Measurements from ENCODE around the gene STRBP. TPM values are rescaled to one million over a fixed set of nuclear protein-coding genes. Genes with fewer than 3 reads are reported as not detected.

STRBP gene
- total RNA-seq, 2 donors from 2014 or later = 11.1 to 15.4 TPM

- H3K27me3 Mint-ChIP-seq = no peaks in the 10 kb centered on the region
- H3K4me1 Mint-ChIP-seq = no peaks in the 10 kb centered on the region
- DNase-seq (no peak), ATAC-seq (no peak)
- H3K27ac Mint-ChIP-seq = no peak overlapping the region
- H3K36me3 Mint-ChIP-seq (ENCODE audit: low read depth) = peaks cover 4% of the 10 kb centered on the region
- H3K4me3 Mint-ChIP-seq = no peak overlapping the region
- no peaks in the 10 kb centered on the region for H3K9me3 ChIP-seq (ENCODE audit: control insufficient read depth, low read length, poor library complexity, severe bottlenecking)
Measured at GRCh38 chr9:123162791-123163345, 105.5 kb downstream of the STRBP start.

GRCh38 chr9:123162360-123162759 is 106.0 kb downstream of the STRBP start:
- H3K27ac Mint-ChIP-seq = no peak overlapping the region
- DNase-seq (no peak), ATAC-seq (no peak)
- peaks cover 5% of the 10 kb centered on the region for H3K36me3 Mint-ChIP-seq (ENCODE audit: low read depth)
- H3K27me3 Mint-ChIP-seq = no peaks in the 10 kb centered on the region
- no peaks in the 10 kb centered on the region for H3K9me3 ChIP-seq (ENCODE audit: control insufficient read depth, low read length, poor library complexity, severe bottlenecking)
- no peak overlapping the region for H3K4me3 Mint-ChIP-seq
- no peaks in the 10 kb centered on the region for H3K4me1 Mint-ChIP-seq

- no peak overlapping the region for H3K27ac Mint-ChIP-seq
- no peaks in the 10 kb centered on the region for H3K4me1 Mint-ChIP-seq
- peaks cover 5% of the 10 kb centered on the region for H3K36me3 Mint-ChIP-seq (ENCODE audit: low read depth)
- H3K27me3 Mint-ChIP-seq = no peaks in the 10 kb centered on the region
- DNase-seq (no peak), ATAC-seq (no peak)
- H3K4me3 Mint-ChIP-seq = no peak overlapping the region
- no peaks in the 10 kb centered on the region for H3K9me3 ChIP-seq (ENCODE audit: control insufficient read depth, low read length, poor library complexity, severe bottlenecking)
Measured at GRCh38 chr9:123157221-123157620, 111.2 kb downstream of the STRBP start.

GRCh38 chr9:123150708-123151503 is 117.5 kb downstream of the STRBP start:
- Mint-ChIP-seq H3K27me3 (no peaks in the 10 kb centered on the region), H3K4me1 (no peaks in the 10 kb centered on the region), H3K36me3 (ENCODE audit: low read depth) (no peaks in the 10 kb centered on the region), H3K27ac (no peak overlapping the region), H3K4me3 (no peak overlapping the region)
- no peaks in the 10 kb centered on the region for H3K9me3 ChIP-seq (ENCODE audit: control insufficient read depth, low read length, poor library complexity, severe bottlenecking)
- no peak for DNase-seq
- ATAC-seq = no peak

GRCh38 chr9:123149067-123149466 is 119.3 kb downstream of the STRBP start:
- H3K36me3 Mint-ChIP-seq (ENCODE audit: low read depth) = peaks cover 4% of the 10 kb centered on the region
- no peaks in the 10 kb centered on the region for H3K27me3 Mint-ChIP-seq
- H3K4me1 Mint-ChIP-seq = no peaks in the 10 kb centered on the region
- no peak for ATAC-seq
- DNase-seq = no peak
- H3K27ac Mint-ChIP-seq = no peak overlapping the region
- H3K9me3 ChIP-seq (ENCODE audit: control insufficient read depth, low read length, poor library complexity, severe bottlenecking) = no peaks in the 10 kb centered on the region
- H3K4me3 Mint-ChIP-seq = no peak overlapping the region

- Mint-ChIP-seq H3K4me3 (no peak overlapping the region), H3K27ac (no peak overlapping the region), H3K36me3 (ENCODE audit: low read depth) (peaks cover 8% of the 10 kb centered on the region), H3K27me3 (no peaks in the 10 kb centered on the region), H3K4me1 (peaks cover 3% of the 10 kb centered on the region)
- H3K9me3 ChIP-seq (ENCODE audit: control insufficient read depth, low read length, poor library complexity, severe bottlenecking) = no peaks in the 10 kb centered on the region
- no peak for DNase-seq
- no peak for ATAC-seq
Measured at GRCh38 chr9:123138163-123138562, 130.2 kb downstream of the STRBP start.

- DNase-seq (no peak), ATAC-seq (no peak)
- Mint-ChIP-seq H3K36me3 (ENCODE audit: low read depth) (peaks cover 8% of the 10 kb centered on the region), H3K27ac (no peak overlapping the region), H3K4me1 (peaks cover 3% of the 10 kb centered on the region), H3K27me3 (no peaks in the 10 kb centered on the region), H3K4me3 (no peak overlapping the region)
- no peaks in the 10 kb centered on the region for H3K9me3 ChIP-seq (ENCODE audit: control insufficient read depth, low read length, poor library complexity, severe bottlenecking)
Measured at GRCh38 chr9:123135430-123135829, 133.0 kb downstream of the STRBP start.

- ATAC-seq (no peak), DNase-seq (no peak)
- no peak overlapping the region for H3K4me3 Mint-ChIP-seq
- no peak overlapping the region for H3K27ac Mint-ChIP-seq
- no peaks in the 10 kb centered on the region for H3K27me3 Mint-ChIP-seq
- H3K4me1 Mint-ChIP-seq = no peaks in the 10 kb centered on the region
- H3K9me3 ChIP-seq (ENCODE audit: control insufficient read depth, low read length, poor library complexity, severe bottlenecking) = no peaks in the 10 kb centered on the region
- H3K36me3 Mint-ChIP-seq (ENCODE audit: low read depth) = peaks cover 3% of the 10 kb centered on the region
Measured at GRCh38 chr9:123132696-123133095, 135.7 kb downstream of the STRBP start.

- DNase-seq = no peak
- Mint-ChIP-seq H3K27ac (no peak overlapping the region), H3K4me3 (no peak overlapping the region), H3K27me3 (no peaks in the 10 kb centered on the region), H3K36me3 (ENCODE audit: low read depth) (peaks cover 3% of the 10 kb centered on the region), H3K4me1 (no peaks in the 10 kb centered on the region)
- H3K9me3 ChIP-seq (ENCODE audit: control insufficient read depth, low read length, poor library complexity, severe bottlenecking) = no peaks in the 10 kb centered on the region
- ATAC-seq = no peak
Measured at GRCh38 chr9:123131993-123132392, 136.4 kb downstream of the STRBP start.

GRCh38 chr9:123131258-123131657 is 137.1 kb downstream of the STRBP start:
- H3K36me3 Mint-ChIP-seq (ENCODE audit: low read depth) = peaks cover 4% of the 10 kb centered on the region
- DNase-seq = no peak
- no peaks in the 10 kb centered on the region for H3K27me3 Mint-ChIP-seq
- H3K9me3 ChIP-seq (ENCODE audit: control insufficient read depth, low read length, poor library complexity, severe bottlenecking) = no peaks in the 10 kb centered on the region
- no peak overlapping the region for H3K4me3 Mint-ChIP-seq
- ATAC-seq = no peak
- H3K27ac Mint-ChIP-seq = no peak overlapping the region
- H3K4me1 Mint-ChIP-seq = no peaks in the 10 kb centered on the region

- no peaks in the 10 kb centered on the region for H3K9me3 ChIP-seq (ENCODE audit: control insufficient read depth, low read length, poor library complexity, severe bottlenecking)
- ATAC-seq (no peak), DNase-seq (no peak)
- H3K4me3 Mint-ChIP-seq = no peak overlapping the region
- peaks cover 4% of the 10 kb centered on the region for H3K36me3 Mint-ChIP-seq (ENCODE audit: low read depth)
- no peaks in the 10 kb centered on the region for H3K4me1 Mint-ChIP-seq
- no peaks in the 10 kb centered on the region for H3K27me3 Mint-ChIP-seq
- no peak overlapping the region for H3K27ac Mint-ChIP-seq
Measured at GRCh38 chr9:123129423-123129822, 139.0 kb downstream of the STRBP start.

- no peak for ATAC-seq
- Mint-ChIP-seq H3K27ac (no peak overlapping the region), H3K4me1 (no peaks in the 10 kb centered on the region), H3K36me3 (ENCODE audit: low read depth) (peaks cover 6% of the 10 kb centered on the region), H3K27me3 (no peaks in the 10 kb centered on the region), H3K4me3 (no peak overlapping the region)
- no peaks in the 10 kb centered on the region for H3K9me3 ChIP-seq (ENCODE audit: control insufficient read depth, low read length, poor library complexity, severe bottlenecking)
- DNase-seq = no peak
Measured at GRCh38 chr9:123128591-123128990, 139.8 kb downstream of the STRBP start.

GRCh38 chr9:123127512-123128075 is 140.8 kb downstream of the STRBP start:
- H3K9me3 ChIP-seq (ENCODE audit: control insufficient read depth, low read length, poor library complexity, severe bottlenecking) = no peaks in the 10 kb centered on the region
- no peak for DNase-seq
- Mint-ChIP-seq H3K36me3 (ENCODE audit: low read depth) (peaks cover 6% of the 10 kb centered on the region), H3K27ac (no peak overlapping the region), H3K4me1 (no peaks in the 10 kb centered on the region), H3K4me3 (no peak overlapping the region), H3K27me3 (no peaks in the 10 kb centered on the region)
- no peak for ATAC-seq

GRCh38 chr9:123121457-123121856 is 146.9 kb downstream of the STRBP start:
- Mint-ChIP-seq H3K4me1 (no peaks in the 10 kb centered on the region), H3K4me3 (no peak overlapping the region), H3K36me3 (ENCODE audit: low read depth) (peaks cover 6% of the 10 kb centered on the region), H3K27ac (no peak overlapping the region), H3K27me3 (no peaks in the 10 kb centered on the region)
- H3K9me3 ChIP-seq (ENCODE audit: control insufficient read depth, low read length, poor library complexity, severe bottlenecking) = no peaks in the 10 kb centered on the region
- ATAC-seq = no peak
- DNase-seq = no peak

Data from T-helper 17 cell (primary cell).